ENCODE measurements around the gene SPPL2B. TPM values are rescaled to one million over a fixed set of nuclear protein-coding genes. Genes with fewer than 3 reads are reported as not detected.

Gene SPPL2B
- total and polyA plus RNA-seq, 12 donors: 17.8 to 69.7 (median 21.2) TPM

GRCh38 chr19:2375353-2376121, 47.1 kb downstream of the SPPL2B start:
- 76 to 79% methylated on average over 7 of the region's 7 CpGs for WGBS, 2 donors
- TF ChIP-seq CTCF (IDR thresholded peaks at IDR 0.05): no peak
- no peaks in the 10 kb centered on the region for H3K36me3 ChIP-seq
- ATAC-seq: no peak
- no peaks in the 10 kb centered on the region for H3K4me1 ChIP-seq
- no peak overlapping the region for H3K27ac ChIP-seq
- peaks cover 0 to 31% (median 14%) of the 10 kb centered on the region in 7 donors for H3K27me3 ChIP-seq
- H3K9me3 ChIP-seq: peaks cover 0 to 15% (median 0%) of the 10 kb centered on the region in 11 donors
- intact Hi-C loops (cut with DNase I): no loop called here
- H3K4me3 ChIP-seq: no peak overlapping the region
- DNase-seq: no peak

- ATAC-seq: no peak
- WGBS, 2 donors: 76% methylated on average over 15 of the region's 15 CpGs
- intact Hi-C loops (cut with DNase I): no loop called here
Measured at GRCh38 chr19:2376784-2377519, 48.5 kb downstream of the SPPL2B start.

GRCh38 chr19:2380567-2380966, 52.1 kb downstream of the SPPL2B start:
- H3K4me3 ChIP-seq: no peak overlapping the region
- intact Hi-C loops (cut with DNase I): loop anchor here in 1 of 10 donors (10.0 kb wide), 1 partner anchor 96 kb away; the partner anchor contains the start of gene PEAK3
- H3K27me3 ChIP-seq: peaks cover 0 to 13% (median 6%) of the 10 kb centered on the region in 7 donors

More at GRCh38 chr19:2376784-2377519, 48.5 kb downstream of the SPPL2B start:
- no peak for DNase-seq
- Histone ChIP-seq H3K9me3 (peaks cover 0 to 19% (median 0%) of the 10 kb centered on the region in 11 donors), H3K4me3 (no peak overlapping the region), H3K27me3 (peaks cover 0 to 23% (median 8%) of the 10 kb centered on the region in 7 donors), H3K27ac (no peak overlapping the region), H3K36me3 (no peaks in the 10 kb centered on the region), H3K4me1 (no peaks in the 10 kb centered on the region)
- no peak for TF ChIP-seq CTCF (IDR thresholded peaks at IDR 0.05)

More at GRCh38 chr19:2380567-2380966, 52.1 kb downstream of the SPPL2B start:
- no peak for TF ChIP-seq CTCF (IDR thresholded peaks at IDR 0.05)
- DNase-seq (no peak), ATAC-seq (no peak)
- Histone ChIP-seq H3K27ac (no peak overlapping the region), H3K9me3 (peaks cover 0 to 19% (median 0%) of the 10 kb centered on the region in 11 donors), H3K4me1 (peaks cover 0 to 8% (median 3%) of the 10 kb centered on the region in 9 donors), H3K36me3 (no peaks in the 10 kb centered on the region)
- WGBS, 2 donors: 82 to 83% methylated on average over 2 of the region's 2 CpGs
